Endodermal cell (in vitro differentiated cells): ENCODE results near the gene SUPT3H. TPM values are rescaled to one million over a fixed set of nuclear protein-coding genes. Genes with fewer than 3 reads are reported as not detected.

Source experiments
- DNase-seq: peaks from one replicate; pipeline ENCODE4 v3.0.0-alpha.2; 2017
- H3K27ac ChIP-seq: 2 replicates; pipeline ENCODE4 v1.5.1; 2013; ENCODE audit warnings: mild to moderate bottlenecking, low read depth, low read length, moderate library complexity
- H3K27me3 ChIP-seq: 2 replicates; pipeline ENCODE4 v1.6.1; 2013; ENCODE audit warnings: mild to moderate bottlenecking, low read length, moderate library complexity; ENCODE audit not compliant: insufficient read depth, control insufficient read depth, poor library complexity, severe bottlenecking
- H3K36me3 ChIP-seq: 2 replicates; pipeline ENCODE4 v1.7.0; 2013; ENCODE audit warnings: mild to moderate bottlenecking, low read length, moderate library complexity; ENCODE audit not compliant: control insufficient read depth, insufficient read depth
- H3K4me1 ChIP-seq: one replicate; pipeline ENCODE4 v1.7.0; 2013; ENCODE audit warnings: low read length; ENCODE audit not compliant: control insufficient read depth, insufficient read depth
- H3K4me3 ChIP-seq: 2 replicates; pipeline ENCODE4 v1.5.1; 2013; ENCODE audit warnings: mild to moderate bottlenecking, low read length, moderate library complexity
- H3K9ac ChIP-seq: 2 replicates; pipeline ENCODE4 v1.6.1; 2013; ENCODE audit warnings: mild to moderate bottlenecking, low read length, moderate library complexity; ENCODE audit not compliant: poor library complexity, severe bottlenecking; ENCODE audit errors: extremely low read depth
- H3K9me3 ChIP-seq: 2 replicates; pipeline ENCODE4 v1.6.1; 2013; ENCODE audit warnings: mild to moderate bottlenecking, low read length, moderate library complexity; ENCODE audit not compliant: control insufficient read depth
- H3K27ac Mint-ChIP-seq: 2 replicates; pipeline ENCODE4 v1.8.0; 2020; ENCODE audit warnings: mixed read lengths
- H3K27me3 Mint-ChIP-seq: 2 replicates; pipeline ENCODE4 v1.8.0; 2021; ENCODE audit warnings: mild to moderate bottlenecking, mixed read lengths; ENCODE audit not compliant: insufficient read depth
- H3K36me3 Mint-ChIP-seq: 2 replicates; pipeline ENCODE4 v1.8.0; 2020; ENCODE audit warnings: low read depth, mixed read lengths
- H3K4me1 Mint-ChIP-seq: 2 replicates; pipeline ENCODE4 v1.8.0; 2020; ENCODE audit warnings: mixed read lengths
- H3K4me3 Mint-ChIP-seq: 2 replicates; pipeline ENCODE4 v1.8.0; 2020; ENCODE audit warnings: mild to moderate bottlenecking, moderate library complexity, mixed read lengths
- H3K9me3 Mint-ChIP-seq: 2 replicates; pipeline ENCODE4 v1.8.0; 2020; ENCODE audit warnings: mild to moderate bottlenecking, mixed read lengths
- WGBS, 2 experiments: methylation state at CpG; one replicate each; pipeline versions ENCODE4 v1.1.5 to v1.1.7; 2013; ENCODE audit warnings: missing lambda C conversion rate in 2 of 2, mixed read lengths in 1 of 2; ENCODE audit not compliant: insufficient coverage in 1 of 2, insufficient read length in 1 of 2; 5-methylcytosine and 5-hydroxymethylcytosine counted together
- total RNA-seq, 2 donors: library from RNA; stranded (reverse); fragmentation: NEBNext Ultra II Directional in 1 of 2; extraction: Animal tissue kit (Norgen Biotek cat#: 25700) in 1 of 2; gene quantifications; 2 replicates in 1 of 2; 3 replicates in 1 of 2; pipeline ENCODE4 v1.2.1, GENCODE V29; 2021
- TF ChIP-seq, protein P1 (sequence below): fragments of 200-600 bp; sonication (generic); conservative IDR thresholded peaks from 2 replicates; pipeline ENCODE4 v1.5.0; 2021; ENCODE audit warnings: antibody characterized with exemption, mild to moderate bottlenecking

SUPT3H gene
- total RNA-seq, 2 donors from 2014 or later = 32.4 to 34.7 TPM

DNA sequence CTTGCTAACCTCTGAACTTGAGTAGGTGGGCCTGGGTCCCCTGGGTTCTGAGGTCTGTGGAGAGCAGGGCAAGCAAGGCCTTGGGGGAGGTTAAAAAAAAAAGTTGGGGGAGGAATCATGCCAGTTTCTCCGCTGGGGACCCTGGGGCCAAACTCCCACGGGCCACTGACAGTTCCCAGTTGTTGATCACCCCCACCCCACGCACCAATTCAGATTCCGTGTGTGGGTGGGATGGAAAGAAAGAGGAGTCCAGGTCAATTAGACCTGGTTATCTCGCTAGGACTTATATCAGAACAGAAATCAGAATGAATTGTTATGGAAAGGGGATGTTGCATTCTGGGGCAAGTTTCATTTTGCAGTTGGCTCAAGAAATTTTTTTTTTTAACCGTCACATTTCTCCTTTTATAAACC is 46.7 kb upstream of the SUPT3H start:
- H3K4me3 Mint-ChIP-seq = no peak overlapping the region
- 52% methylated on average over 5 of the region's 6 CpGs; no CpG with 5 or more reads in 1 of the 2 experiments for WGBS, 2 experiments
- H3K27me3 ChIP-seq = peaks cover 68% of the 10 kb centered on the region
- no peak overlapping the region for H3K27ac ChIP-seq
- H3K27me3 Mint-ChIP-seq = peaks cover 80% of the 10 kb centered on the region
- H3K4me1 ChIP-seq = no peaks in the 10 kb centered on the region
- no peaks in the 10 kb centered on the region for H3K9me3 Mint-ChIP-seq
- H3K36me3 Mint-ChIP-seq = no peaks in the 10 kb centered on the region
- peaks cover 23% of the 10 kb centered on the region for H3K4me1 Mint-ChIP-seq
- H3K36me3 ChIP-seq = no peaks in the 10 kb centered on the region
- no peaks in the 10 kb centered on the region for H3K9me3 ChIP-seq
- no peak overlapping the region for H3K4me3 ChIP-seq
- no peak for DNase-seq
- TF ChIP-seq, protein P1, sequence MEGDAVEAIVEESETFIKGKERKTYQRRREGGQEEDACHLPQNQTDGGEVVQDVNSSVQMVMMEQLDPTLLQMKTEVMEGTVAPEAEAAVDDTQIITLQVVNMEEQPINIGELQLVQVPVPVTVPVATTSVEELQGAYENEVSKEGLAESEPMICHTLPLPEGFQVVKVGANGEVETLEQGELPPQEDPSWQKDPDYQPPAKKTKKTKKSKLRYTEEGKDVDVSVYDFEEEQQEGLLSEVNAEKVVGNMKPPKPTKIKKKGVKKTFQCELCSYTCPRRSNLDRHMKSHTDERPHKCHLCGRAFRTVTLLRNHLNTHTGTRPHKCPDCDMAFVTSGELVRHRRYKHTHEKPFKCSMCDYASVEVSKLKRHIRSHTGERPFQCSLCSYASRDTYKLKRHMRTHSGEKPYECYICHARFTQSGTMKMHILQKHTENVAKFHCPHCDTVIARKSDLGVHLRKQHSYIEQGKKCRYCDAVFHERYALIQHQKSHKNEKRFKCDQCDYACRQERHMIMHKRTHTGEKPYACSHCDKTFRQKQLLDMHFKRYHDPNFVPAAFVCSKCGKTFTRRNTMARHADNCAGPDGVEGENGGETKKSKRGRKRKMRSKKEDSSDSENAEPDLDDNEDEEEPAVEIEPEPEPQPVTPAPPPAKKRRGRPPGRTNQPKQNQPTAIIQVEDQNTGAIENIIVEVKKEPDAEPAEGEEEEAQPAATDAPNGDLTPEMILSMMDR = no peak
- H3K9ac ChIP-seq = no peak overlapping the region
- H3K27ac Mint-ChIP-seq = no peak overlapping the region

- DNase-seq = peak; percentile 77
- 9 to 22% methylated on average over 8 to 36 of the region's 38 CpGs for WGBS, 2 experiments
- TF ChIP-seq, protein P1 = peak; percentile 35
Observed at GRCh38 chr6:45423824-45424450, 46.2 kb upstream of the SUPT3H start.

GRCh38 chr6:45423111-45423823 is 45.5 kb upstream of the SUPT3H start:
- no peak overlapping the region for H3K27ac Mint-ChIP-seq
- H3K4me1 ChIP-seq = no peaks in the 10 kb centered on the region
- TF ChIP-seq, protein P1 = no peak
- H3K9me3 ChIP-seq = no peaks in the 10 kb centered on the region
- H3K4me3 Mint-ChIP-seq = peak overlapping the region; percentile 69
- no peaks in the 10 kb centered on the region for H3K9me3 Mint-ChIP-seq
- no peak overlapping the region for H3K9ac ChIP-seq
- DNase-seq = peak; percentile 80
- H3K4me3 ChIP-seq = peak overlapping the region; percentile 81
- no peaks in the 10 kb centered on the region for H3K36me3 ChIP-seq
- peaks cover 87% of the 10 kb centered on the region for H3K27me3 Mint-ChIP-seq
- H3K4me1 Mint-ChIP-seq = peaks cover 27% of the 10 kb centered on the region
- H3K27me3 ChIP-seq = peaks cover 80% of the 10 kb centered on the region
- no peaks in the 10 kb centered on the region for H3K36me3 Mint-ChIP-seq
- WGBS, 2 experiments = 0% methylated on average over 25 to 62 of the region's 62 CpGs
- no peak overlapping the region for H3K27ac ChIP-seq

More at GRCh38 chr6:45423824-45424450, 46.2 kb upstream of the SUPT3H start:
- no peak overlapping the region for H3K9ac ChIP-seq
- H3K9me3 Mint-ChIP-seq = no peaks in the 10 kb centered on the region
- no peaks in the 10 kb centered on the region for H3K4me1 ChIP-seq
- H3K4me3 ChIP-seq = peak overlapping the region; percentile 81
- H3K4me1 Mint-ChIP-seq = peaks cover 27% of the 10 kb centered on the region
- no peak overlapping the region for H3K27ac ChIP-seq
- no peak overlapping the region for H3K27ac Mint-ChIP-seq
- H3K36me3 ChIP-seq = no peaks in the 10 kb centered on the region
- H3K4me3 Mint-ChIP-seq = peak overlapping the region; percentile 69
- H3K36me3 Mint-ChIP-seq = no peaks in the 10 kb centered on the region
- no peaks in the 10 kb centered on the region for H3K9me3 ChIP-seq
- peaks cover 74% of the 10 kb centered on the region for H3K27me3 ChIP-seq
- H3K27me3 Mint-ChIP-seq = peaks cover 83% of the 10 kb centered on the region
